A549 treated with Hydrocortisone at 1 μM for 4 hours (cell line): ENCODE measurements around the gene SLC23A3. TPM values are rescaled to one million over a fixed set of nuclear protein-coding genes. Genes with fewer than 3 reads are reported as not detected.

Experiments used
- total RNA-seq: library from RNA; stranded (reverse); fragments of 200-300 nt; extraction: Qiagen RNA extraction; gene quantifications from 5 replicates; pipeline ENCODE4 v1.2.3, GENCODE V29; 2022

The SLC23A3 gene, protein sequence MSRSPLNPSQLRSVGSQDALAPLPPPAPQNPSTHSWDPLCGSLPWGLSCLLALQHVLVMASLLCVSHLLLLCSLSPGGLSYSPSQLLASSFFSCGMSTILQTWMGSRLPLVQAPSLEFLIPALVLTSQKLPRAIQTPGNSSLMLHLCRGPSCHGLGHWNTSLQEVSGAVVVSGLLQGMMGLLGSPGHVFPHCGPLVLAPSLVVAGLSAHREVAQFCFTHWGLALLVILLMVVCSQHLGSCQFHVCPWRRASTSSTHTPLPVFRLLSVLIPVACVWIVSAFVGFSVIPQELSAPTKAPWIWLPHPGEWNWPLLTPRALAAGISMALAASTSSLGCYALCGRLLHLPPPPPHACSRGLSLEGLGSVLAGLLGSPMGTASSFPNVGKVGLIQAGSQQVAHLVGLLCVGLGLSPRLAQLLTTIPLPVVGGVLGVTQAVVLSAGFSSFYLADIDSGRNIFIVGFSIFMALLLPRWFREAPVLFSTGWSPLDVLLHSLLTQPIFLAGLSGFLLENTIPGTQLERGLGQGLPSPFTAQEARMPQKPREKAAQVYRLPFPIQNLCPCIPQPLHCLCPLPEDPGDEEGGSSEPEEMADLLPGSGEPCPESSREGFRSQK
- 0.29 to 0.82 TPM (median 0.65 TPM) in 5 replicates for total RNA-seq

DNA sequence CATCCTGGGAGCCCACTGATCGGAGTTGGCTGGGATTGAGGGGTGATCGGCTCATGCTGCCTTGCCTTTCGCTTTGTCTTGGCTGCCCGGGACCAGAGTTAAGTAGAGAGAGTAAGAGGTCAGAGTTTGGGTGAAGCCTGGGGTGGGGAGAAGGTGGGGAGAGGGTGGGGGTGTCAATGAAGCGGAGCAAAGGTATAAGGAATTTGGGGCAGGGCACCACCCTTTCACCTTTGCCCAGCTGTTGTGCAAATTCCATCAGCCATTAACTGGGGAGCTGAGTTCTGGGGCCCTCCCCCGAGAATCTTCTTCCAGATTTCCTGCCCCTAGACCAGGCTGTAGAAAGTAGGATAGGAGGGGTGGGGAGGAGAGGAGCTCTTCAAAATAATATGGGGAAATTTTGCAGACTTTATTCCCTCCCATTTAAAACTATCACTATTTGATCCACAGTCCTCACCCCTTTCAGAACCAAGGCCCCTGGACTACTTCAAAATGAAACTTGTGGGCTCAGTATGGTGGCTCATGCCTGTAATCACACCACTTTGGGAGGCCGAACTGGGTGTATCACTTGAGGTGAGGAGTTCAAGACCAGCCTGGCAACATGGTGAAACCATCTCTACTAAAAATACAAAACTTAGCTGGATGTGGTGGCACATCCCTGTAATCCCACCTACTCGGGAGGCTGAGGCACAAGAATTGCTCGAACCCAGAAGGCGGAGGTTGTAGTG lies at the start of gene SLC23A3:
TSS of gene SLC23A3 (minus strand) at position 100 of the 725 bp plus-strand sequence. CDS start at position 55, 45 bp downstream.

DNA sequence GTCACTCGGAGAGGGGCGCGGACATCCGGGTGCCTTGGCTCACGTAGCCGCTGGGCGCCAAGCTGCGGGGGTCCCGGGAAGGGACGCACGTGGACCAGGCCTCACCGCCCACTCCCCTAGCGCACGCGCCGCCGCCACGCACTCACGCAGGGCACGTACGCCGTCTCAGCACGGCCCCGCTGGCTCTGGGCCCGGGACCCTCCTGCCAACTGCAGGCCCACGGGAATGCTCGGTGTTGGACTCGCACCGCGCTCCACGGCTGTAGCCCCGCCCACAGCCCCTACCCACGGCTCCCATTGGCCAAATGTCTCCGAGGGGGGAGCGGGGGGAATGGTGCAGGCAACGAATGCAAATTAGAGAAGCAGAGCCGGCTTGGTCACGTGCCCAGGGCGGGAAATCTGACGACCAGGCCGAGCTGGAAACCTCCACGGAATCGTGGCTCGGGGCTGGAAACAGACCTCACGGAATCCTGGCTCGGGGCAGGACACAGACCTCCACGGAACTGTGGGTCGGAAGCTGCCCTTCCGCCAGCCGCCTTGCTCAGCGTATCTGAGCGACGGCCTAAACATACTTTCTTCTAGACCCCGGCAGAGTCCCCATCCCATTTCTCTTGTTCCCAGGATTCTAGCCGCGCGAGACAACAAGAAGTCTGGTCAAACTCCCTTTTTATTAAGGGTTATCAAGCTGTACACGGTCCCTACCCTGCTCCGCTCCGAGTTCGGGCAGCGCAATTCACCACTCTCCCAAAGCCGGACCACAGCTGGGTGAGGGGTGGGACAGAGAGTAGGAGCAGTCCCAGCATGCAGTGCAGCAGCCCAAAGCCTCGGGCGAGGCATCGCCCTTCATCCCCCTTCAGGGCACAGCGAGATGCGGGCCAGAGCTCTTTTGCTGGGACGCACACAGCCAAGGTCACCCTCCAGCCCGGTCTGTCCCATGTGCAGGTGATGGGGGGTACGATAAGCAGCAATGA lies 49.2 kb upstream of the SLC23A3 start, which contains the start of gene ABCB6:
TSS of gene ABCB6 (minus strand) at position 227 of the 970 bp plus-strand sequence. CDS start 285 bp downstream, outside the sequence.

DNA sequence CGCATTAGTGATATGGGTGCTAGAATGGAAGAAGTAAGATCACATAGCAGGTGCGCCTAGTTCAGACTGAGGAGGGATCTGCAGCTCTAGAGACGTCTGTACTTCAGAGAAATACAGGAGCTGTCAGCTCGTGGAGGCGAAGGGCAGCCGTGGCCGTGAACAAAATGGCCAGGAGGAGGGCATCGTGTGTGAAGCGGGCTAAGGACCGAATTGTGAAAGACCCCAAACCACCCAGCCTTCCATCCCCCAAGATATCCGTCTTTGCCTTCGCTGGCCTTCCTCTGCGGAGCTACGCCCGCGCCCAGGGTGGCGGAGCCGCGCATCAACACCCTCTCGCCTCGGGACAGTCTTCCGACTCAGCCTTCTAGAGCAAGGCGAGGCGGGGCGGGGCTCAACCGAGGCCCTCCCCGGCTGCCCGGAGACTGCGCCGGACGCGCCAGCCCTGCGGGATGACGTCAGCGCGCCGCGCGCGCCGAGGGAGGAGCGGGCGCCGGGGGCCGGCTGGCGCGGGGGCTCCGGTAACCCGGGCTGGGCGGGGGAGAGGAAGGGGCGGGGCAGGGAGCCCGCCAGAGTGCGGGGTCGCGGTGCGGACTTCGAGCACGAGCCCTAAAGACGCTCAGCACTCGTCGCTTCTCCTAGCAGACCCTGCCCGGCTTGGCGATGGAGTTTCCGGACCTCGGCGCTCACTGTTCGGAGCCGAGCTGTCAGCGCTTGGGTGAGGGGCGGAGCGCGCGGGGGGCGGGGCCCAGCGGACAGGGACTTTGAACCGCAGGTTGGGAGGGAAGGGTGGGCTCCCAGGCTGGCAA lies 36.7 kb upstream of the SLC23A3 start, which contains the start of gene ZFAND2B:
TSS of gene ZFAND2B (plus strand) at position 455 of the 806 bp plus-strand sequence. CDS start at position 661, 206 bp downstream.

DNA sequence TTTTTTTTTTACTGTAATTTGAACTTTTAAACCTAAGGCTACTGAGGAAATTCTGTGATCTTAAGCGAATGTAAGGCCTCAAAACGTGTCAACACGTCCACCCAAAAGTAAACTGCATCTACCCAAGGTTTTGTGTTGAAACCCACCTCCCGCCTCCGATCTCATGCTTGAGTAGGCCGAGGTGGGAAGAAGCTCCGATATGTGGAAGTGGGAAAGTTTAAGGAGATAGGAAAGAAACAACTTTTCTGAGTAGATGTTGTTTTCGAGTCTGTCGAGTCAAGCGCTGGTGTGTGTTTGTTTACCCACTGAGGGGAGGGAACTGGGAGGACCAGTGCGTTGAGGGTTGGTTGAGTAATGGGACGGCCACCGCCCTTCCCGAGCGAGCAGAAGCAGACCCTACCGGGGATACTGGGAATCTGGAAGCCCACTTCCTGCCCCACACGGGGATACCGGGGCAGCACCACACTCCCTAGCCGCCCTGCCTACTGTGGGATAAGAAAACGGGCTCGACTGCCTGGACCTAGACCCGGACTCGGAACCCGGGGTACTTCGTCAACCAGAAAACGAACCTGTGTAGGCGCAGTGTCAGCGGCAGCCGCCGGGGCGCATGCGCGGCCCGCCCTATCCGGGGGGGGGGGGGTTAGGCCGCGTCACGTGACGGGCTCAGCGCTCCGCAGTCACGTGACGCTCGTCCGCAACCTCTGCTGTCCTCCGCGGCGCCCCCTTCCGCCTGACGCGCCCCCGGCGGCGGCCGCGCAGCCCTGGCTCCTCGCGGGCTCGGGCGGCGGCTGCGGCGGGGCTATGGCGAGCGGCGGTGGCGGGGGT lies 7.9 kb upstream of the SLC23A3 start, which contains the start of gene RETREG2:
TSS of gene RETREG2 (plus strand) at position 724 of the 825 bp plus-strand sequence. CDS start at position 802, 78 bp downstream.

DNA sequence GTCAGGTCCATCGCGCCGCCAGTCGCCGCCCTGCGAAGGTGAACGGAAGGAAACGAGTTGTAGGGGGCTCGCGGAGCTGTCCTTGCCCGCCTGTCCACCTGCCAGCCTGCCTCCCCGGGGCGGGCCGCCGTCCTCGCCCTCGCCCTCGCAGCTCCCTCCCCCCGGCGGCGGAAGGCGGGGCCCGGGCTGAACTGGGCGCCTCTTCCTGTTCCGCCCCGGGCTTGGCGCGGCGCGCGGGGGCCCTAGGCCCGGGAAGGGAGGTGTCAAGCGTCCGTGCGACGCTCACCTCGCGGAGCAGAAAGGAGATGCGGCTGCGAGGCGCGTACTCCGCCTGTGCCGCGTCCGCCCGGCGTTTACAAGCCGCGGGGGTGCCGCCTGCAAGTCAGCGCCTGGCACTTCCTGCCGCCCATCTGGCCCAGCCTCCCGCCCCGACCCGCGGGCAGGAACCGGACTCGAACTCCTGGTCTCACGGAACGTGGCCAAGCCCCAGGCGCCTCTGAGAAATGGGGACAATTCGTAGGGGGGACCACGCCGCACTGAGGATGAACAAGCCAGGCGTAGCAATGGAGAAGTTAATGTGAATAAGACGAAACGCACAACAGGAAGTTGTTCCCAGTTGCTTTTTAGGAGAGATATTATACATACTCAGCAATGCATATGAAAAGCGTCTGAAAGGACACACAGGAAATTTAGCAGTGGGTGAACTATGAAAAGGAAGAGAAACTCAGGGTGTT lies 7.2 kb upstream of the SLC23A3 start, which contains the start of gene CNPPD1:
TSS of gene CNPPD1 (minus strand) at position 108 of the 734 bp plus-strand sequence. CDS start at position 11, 97 bp downstream.

DNA sequence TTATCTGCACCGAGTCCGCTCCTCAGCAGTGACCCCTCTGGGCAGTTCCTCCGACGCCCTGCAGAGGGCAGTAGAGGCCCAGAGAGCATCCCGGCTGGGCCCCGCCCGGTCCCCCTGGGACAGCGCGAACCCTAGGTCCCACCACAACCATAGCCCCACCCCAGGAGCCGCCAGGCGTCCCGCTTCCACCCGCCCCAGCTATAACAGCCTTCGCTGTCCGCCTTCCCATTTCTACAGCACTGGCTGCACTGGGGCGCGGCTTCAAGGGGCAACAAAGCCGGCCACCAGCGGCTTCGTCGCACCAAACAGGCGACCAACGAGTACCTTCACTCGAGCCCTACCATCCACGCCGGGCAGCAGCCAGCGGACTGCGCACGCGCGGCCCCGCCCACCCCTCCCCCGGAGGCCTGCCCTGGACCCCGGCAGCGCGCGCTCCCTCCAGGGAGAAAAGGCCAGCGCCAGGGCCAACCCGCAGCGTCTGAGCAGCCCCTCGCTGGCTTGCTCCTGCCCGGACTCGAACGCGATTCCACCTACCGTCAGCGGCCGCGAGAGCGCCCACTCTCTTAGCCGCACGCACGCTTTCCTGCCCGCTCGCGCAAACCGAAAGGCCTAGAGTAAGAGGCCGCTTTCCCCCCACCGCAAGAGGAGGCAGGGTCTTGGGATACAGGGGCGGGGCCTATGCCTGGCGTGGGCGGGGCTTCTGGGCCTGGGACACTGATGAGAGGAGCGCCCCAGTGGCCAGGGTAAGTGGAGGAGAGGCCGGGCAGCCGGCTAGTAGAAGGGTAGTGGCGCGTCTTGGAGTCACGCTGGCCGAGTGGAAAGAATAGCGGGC lies 9.4 kb downstream of the SLC23A3 start, which contains the start of gene NHEJ1:
TSS of gene NHEJ1 (minus strand) at position 630 of the 832 bp plus-strand sequence. CDS start 2,453 bp downstream, outside the sequence.

Other genes with a start within 250 kb of the SLC23A3 start
- 4.4 to 6.8 TPM (median 6.5 TPM) in 5 replicates for gene CDK5R2, start 210.4 kb downstream of the SLC23A3 start, total RNA-seq
- not detected in 5 replicates for gene FEV, start 184.8 kb downstream of the SLC23A3 start, total RNA-seq
- not detected in 5 replicates for gene CRYBA2, start 176.6 kb downstream of the SLC23A3 start, total RNA-seq
- 0.07 to 0.29 TPM (median 0.20 TPM) in 5 replicates for gene CFAP65, start 128.5 kb downstream of the SLC23A3 start, total RNA-seq
- 0.41 to 0.82 TPM (median 0.59 TPM) in 5 replicates for gene IHH, start 109.1 kb downstream of the SLC23A3 start, total RNA-seq
- gene NHEJ1, start 9.2 kb downstream of the SLC23A3 start, total RNA-seq = 15.3 to 21.1 TPM (median 16.6 TPM) in 5 replicates
- gene CNPPD1, start 6.9 kb upstream of the SLC23A3 start, total RNA-seq = 42.9 to 47.2 TPM (median 45.1 TPM) in 5 replicates
- gene RETREG2, start 8.2 kb upstream of the SLC23A3 start, total RNA-seq = 69.9 to 85.9 TPM (median 81.8 TPM) in 5 replicates
- 17.3 to 21.3 TPM (median 20.1 TPM) in 5 replicates for gene ZFAND2B, start 36.8 kb upstream of the SLC23A3 start, total RNA-seq
- gene ABCB6, start 48.9 kb upstream of the SLC23A3 start, total RNA-seq = 21.9 to 29.4 TPM (median 27.3 TPM) in 5 replicates
- 37.7 to 55.7 TPM (median 44.1 TPM) in 5 replicates for gene ATG9A, start 59.6 kb upstream of the SLC23A3 start, total RNA-seq
- 12.0 to 17.8 TPM (median 16.4 TPM) in 5 replicates for gene ANKZF1, start 59.8 kb upstream of the SLC23A3 start, total RNA-seq
- gene GLB1L, start 75.4 kb upstream of the SLC23A3 start, total RNA-seq = 6.2 to 7.6 TPM (median 6.9 TPM) in 5 replicates
- 28.8 to 33.9 TPM (median 29.3 TPM) in 5 replicates for gene STK16, start 75.5 kb upstream of the SLC23A3 start, total RNA-seq
- gene TUBA4B, start 83.2 kb upstream of the SLC23A3 start, total RNA-seq = 0.15 to 0.33 TPM (median 0.20 TPM) in 5 replicates
- gene TUBA4A, start 83.9 kb upstream of the SLC23A3 start, total RNA-seq = 251 to 336 TPM (median 266 TPM) in 5 replicates
- 34.1 to 40.5 TPM (median 37.7 TPM) in 5 replicates for gene DNAJB2, start 109.3 kb upstream of the SLC23A3 start, total RNA-seq
- 1.0 to 1.5 TPM (median 1.2 TPM) in 5 replicates for gene PTPRN, start 139.4 kb upstream of the SLC23A3 start, total RNA-seq
- gene RESP18, start 162.7 kb upstream of the SLC23A3 start, total RNA-seq = not detected in 5 replicates
- 58.3 to 67.2 TPM (median 62.6 TPM) in 5 replicates for gene DNPEP, start 217.9 kb upstream of the SLC23A3 start, total RNA-seq
- 0.23 to 0.93 TPM (median 0.51 TPM) in 5 replicates for gene DES, start 248.3 kb upstream of the SLC23A3 start, total RNA-seq